BLaER1 (cell line): ENCODE measurements around the gene CHD9.

Experiments used
- H3K27ac ChIP-seq: shearing (Covaris generic); formaldehyde crosslinking; 2 replicates; pipeline ENCODE4 v1.8.1; 2022
- H3K27me3 ChIP-seq: shearing (Covaris generic); formaldehyde crosslinking; 2 replicates; pipeline ENCODE4 v1.8.1; 2022
- H3K36me3 ChIP-seq: shearing (Covaris generic); formaldehyde crosslinking; 2 replicates; pipeline ENCODE4 v1.8.1; 2022
- H3K4me1 ChIP-seq: shearing (Covaris generic); formaldehyde crosslinking; 2 replicates; pipeline ENCODE4 v1.8.1; 2022
- H3K4me2 ChIP-seq: shearing (Covaris generic); formaldehyde crosslinking; 2 replicates; pipeline ENCODE4 v1.8.1; 2022
- H3K4me3 ChIP-seq: shearing (Covaris generic); formaldehyde crosslinking; 2 replicates; pipeline ENCODE4 v1.8.1; 2022
- H3K9ac ChIP-seq: shearing (Covaris generic); formaldehyde crosslinking; 2 replicates; pipeline ENCODE4 v1.8.1; 2022
- H3K9me3 ChIP-seq: shearing (Covaris generic); formaldehyde crosslinking; 2 replicates; pipeline ENCODE4 v1.8.1; 2022
- H4K20me1 ChIP-seq: shearing (Covaris generic); formaldehyde crosslinking; 2 replicates; pipeline ENCODE4 v1.8.1; 2022
- Cebpa-rat ChIP-seq: shearing (Covaris generic); IDR thresholded peaks from 2 replicates; pipeline ENCODE4 v1.8.1; 2022

The CHD9 gene

GRCh38 chr16:53126390-53126789 lies 71.6 kb downstream of the CHD9 start:
- Histone ChIP-seq H4K20me1 (peaks cover 7% of the 10 kb centered on the region; the same call in 1 of the 2 replicates), H3K9me3 (peaks cover 9% of the 10 kb centered on the region), H3K4me2 (no peak overlapping the region), H3K4me1 (peaks cover 26% of the 10 kb centered on the region), H3K4me3 (no peak overlapping the region), H3K27ac (no peak overlapping the region), H3K36me3 (peaks cover 8% of the 10 kb centered on the region; the same call in 1 of the 2 replicates), H3K9ac (no peak overlapping the region), H3K27me3 (no peaks in the 10 kb centered on the region)
- no peak for TF ChIP-seq Cebpa-rat

DNA sequence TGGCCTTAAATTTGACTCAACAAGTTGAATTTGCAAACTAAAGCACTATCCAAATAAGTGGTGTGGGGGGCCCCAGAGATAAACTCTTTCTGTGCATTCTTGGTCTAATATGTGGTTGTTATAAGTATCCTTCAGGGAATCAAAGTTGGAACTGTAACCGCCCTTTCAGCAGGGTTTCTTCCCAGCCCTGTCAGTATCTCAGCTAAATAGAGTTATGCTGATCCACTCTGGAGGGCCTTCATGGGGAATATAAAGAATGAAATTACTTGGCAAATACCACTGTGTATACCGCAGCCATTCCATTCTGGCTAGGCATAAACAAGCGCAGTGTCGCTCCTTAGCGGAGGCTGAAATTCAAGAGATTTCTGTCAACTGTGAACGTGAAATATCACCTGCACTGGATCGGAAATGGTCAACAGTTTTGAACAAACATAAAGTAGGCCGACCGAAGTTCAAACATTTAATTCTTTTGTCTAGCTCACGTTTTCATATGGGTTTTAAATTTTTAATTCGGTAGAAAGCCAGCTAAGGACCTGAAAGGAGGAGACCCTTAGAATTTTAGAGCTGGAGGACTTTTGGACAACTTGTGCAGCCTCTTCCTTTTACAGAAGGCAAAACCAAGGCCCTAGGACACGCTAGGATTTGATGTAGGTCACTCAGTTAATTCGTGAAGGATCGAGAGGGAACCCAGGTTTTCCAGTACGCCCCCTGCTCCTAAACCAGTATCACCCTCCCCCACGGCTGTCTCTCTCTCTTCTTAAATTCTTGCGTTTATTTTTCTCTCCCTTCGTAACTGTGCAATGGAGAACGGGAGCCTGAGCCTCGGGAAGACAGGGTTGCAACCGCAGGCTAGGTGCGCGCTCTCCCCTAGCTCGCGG lies 74.7 kb downstream of the CHD9 start:
- H3K9me3 ChIP-seq = peaks cover 3% of the 10 kb centered on the region; the same call in 1 of the 2 replicates
- H4K20me1 ChIP-seq = peaks cover 33% of the 10 kb centered on the region
- peaks cover 2% of the 10 kb centered on the region; the same call in 1 of the 2 replicates for H3K36me3 ChIP-seq
- H3K4me1 ChIP-seq = peaks cover 33% of the 10 kb centered on the region
- H3K27me3 ChIP-seq = no peaks in the 10 kb centered on the region
- H3K27ac ChIP-seq = peak overlapping the region; percentile 92
- peak overlapping the region; percentile 87 for H3K4me3 ChIP-seq
- no peak for TF ChIP-seq Cebpa-rat
- peak overlapping the region; percentile 88 for H3K9ac ChIP-seq
- peak overlapping the region; percentile 87 for H3K4me2 ChIP-seq

- Histone ChIP-seq H3K27me3 (no peaks in the 10 kb centered on the region), H4K20me1 (peaks cover 41% of the 10 kb centered on the region), H3K9ac (peak overlapping the region; percentile 88), H3K4me1 (peaks cover 33% of the 10 kb centered on the region), H3K9me3 (no peaks in the 10 kb centered on the region), H3K36me3 (no peaks in the 10 kb centered on the region), H3K4me3 (peak overlapping the region; percentile 87), H3K4me2 (peak overlapping the region; percentile 87), H3K27ac (peak overlapping the region; percentile 92)
- no peak for TF ChIP-seq Cebpa-rat
Observed at GRCh38 chr16:53130159-53131049, 75.6 kb downstream of the CHD9 start.

GRCh38 chr16:53131050-53131362 lies 76.2 kb downstream of the CHD9 start:
- peak overlapping the region; percentile 87 for H3K4me3 ChIP-seq
- H3K27me3 ChIP-seq = no peaks in the 10 kb centered on the region
- peak overlapping the region; percentile 88 for H3K9ac ChIP-seq
- H3K36me3 ChIP-seq = no peaks in the 10 kb centered on the region
- no peaks in the 10 kb centered on the region for H3K9me3 ChIP-seq
- H4K20me1 ChIP-seq = peaks cover 42% of the 10 kb centered on the region
- peaks cover 33% of the 10 kb centered on the region for H3K4me1 ChIP-seq
- no peak overlapping the region; the same call in 1 of the 2 replicates for H3K4me2 ChIP-seq
- no peak for TF ChIP-seq Cebpa-rat
- H3K27ac ChIP-seq = peak overlapping the region; percentile 92

- Histone ChIP-seq H3K9me3 (no peaks in the 10 kb centered on the region), H3K27ac (peak overlapping the region; percentile 81)
Observed at GRCh38 chr16:53131363-53132071, 76.7 kb downstream of the CHD9 start.

DNA sequence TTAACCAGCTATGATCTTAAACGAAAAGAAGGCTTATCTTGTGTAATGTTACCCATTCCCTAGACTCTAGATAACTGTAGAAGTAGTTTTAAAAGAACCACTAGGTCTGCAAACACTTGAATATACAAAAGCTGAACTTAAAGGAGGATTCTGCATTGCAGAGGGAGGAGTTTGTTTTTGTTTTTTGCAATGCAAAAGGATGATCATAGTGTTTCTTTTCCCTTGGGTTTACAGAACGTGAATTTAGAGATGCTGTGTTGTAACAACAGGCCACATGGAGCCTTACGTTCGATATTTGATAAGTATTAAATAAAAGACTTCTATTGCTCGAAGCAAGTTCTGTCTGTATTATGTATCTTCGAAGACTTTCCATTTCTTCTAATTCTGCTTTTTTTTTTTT lies 77.6 kb downstream of the CHD9 start:
- no peak overlapping the region for H3K27ac ChIP-seq
- peak overlapping the region; percentile 93 for H3K4me2 ChIP-seq
- no peaks in the 10 kb centered on the region for H3K36me3 ChIP-seq
- peaks cover 42% of the 10 kb centered on the region for H4K20me1 ChIP-seq
- peaks cover 33% of the 10 kb centered on the region for H3K4me1 ChIP-seq
- H3K4me3 ChIP-seq = 0 out of 2 replicates have a peak overlapping the region, but pooled peaks have one; percentile 87
- TF ChIP-seq Cebpa-rat = no peak
- no peaks in the 10 kb centered on the region for H3K27me3 ChIP-seq
- H3K9me3 ChIP-seq = no peaks in the 10 kb centered on the region
- H3K9ac ChIP-seq = no peak overlapping the region

More at GRCh38 chr16:53131363-53132071, 76.7 kb downstream of the CHD9 start:
- peak overlapping the region; percentile 87 for H3K4me3 ChIP-seq
- no peaks in the 10 kb centered on the region for H3K27me3 ChIP-seq
- peaks cover 33% of the 10 kb centered on the region for H3K4me1 ChIP-seq
- H4K20me1 ChIP-seq = peaks cover 42% of the 10 kb centered on the region
- H3K9ac ChIP-seq = peak overlapping the region; percentile 88
- no peak for TF ChIP-seq Cebpa-rat
- H3K4me2 ChIP-seq = peak overlapping the region; percentile 93
- no peaks in the 10 kb centered on the region for H3K36me3 ChIP-seq

- peaks cover 37% of the 10 kb centered on the region for H4K20me1 ChIP-seq
Observed at GRCh38 chr16:53135329-53135728, 80.5 kb downstream of the CHD9 start.

DNA sequence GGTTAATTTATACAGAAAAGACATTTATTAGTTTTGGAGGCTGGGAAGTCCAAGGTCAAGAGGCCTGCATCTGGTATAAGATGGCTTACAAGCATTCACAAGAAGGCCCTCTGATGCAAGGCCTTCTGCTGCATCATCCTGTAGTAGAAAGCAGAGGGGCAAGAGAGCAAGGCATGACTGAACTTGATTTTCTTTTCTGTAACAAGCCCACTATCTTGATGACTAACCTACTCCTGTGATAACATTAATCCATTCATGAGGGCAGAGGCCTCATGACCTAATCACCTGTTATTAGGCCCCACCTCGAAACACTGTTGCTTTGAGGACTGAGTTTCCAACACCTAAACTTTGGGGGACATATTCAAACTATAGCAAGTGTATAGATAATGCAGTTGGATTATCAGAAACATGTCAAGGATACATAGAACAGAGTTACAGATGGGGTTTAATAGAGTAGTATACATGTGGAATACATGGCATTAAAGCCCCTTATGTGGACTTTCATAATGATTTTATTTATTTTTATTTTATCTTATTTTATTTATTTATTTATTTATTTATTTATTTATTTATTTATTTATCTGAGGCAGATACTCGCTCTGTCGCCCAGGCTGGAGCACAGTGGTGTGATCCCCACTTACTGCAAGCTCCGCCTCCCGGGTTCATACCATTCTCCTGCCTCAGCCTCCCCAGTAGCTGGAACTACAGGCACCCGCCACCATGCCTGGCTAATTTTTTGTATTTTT lies 88.2 kb downstream of the CHD9 start:
- Histone ChIP-seq H3K4me2 (no peak overlapping the region), H3K36me3 (peaks cover 9% of the 10 kb centered on the region), H3K27me3 (no peaks in the 10 kb centered on the region), H3K9me3 (peaks cover 5% of the 10 kb centered on the region), H3K27ac (no peak overlapping the region), H3K4me1 (no peaks in the 10 kb centered on the region), H3K9ac (no peak overlapping the region), H3K4me3 (no peak overlapping the region), H4K20me1 (peaks cover 28% of the 10 kb centered on the region; the same call in 1 of the 2 replicates)
- TF ChIP-seq Cebpa-rat = no peak

More at GRCh38 chr16:53135329-53135728, 80.5 kb downstream of the CHD9 start:
- no peak for TF ChIP-seq Cebpa-rat
- no peaks in the 10 kb centered on the region for H3K36me3 ChIP-seq
- H3K27ac ChIP-seq = no peak overlapping the region
- no peak overlapping the region for H3K9ac ChIP-seq
- no peak overlapping the region for H3K4me2 ChIP-seq
- no peaks in the 10 kb centered on the region for H3K9me3 ChIP-seq
- H3K27me3 ChIP-seq = no peaks in the 10 kb centered on the region
- H3K4me1 ChIP-seq = peaks cover 21% of the 10 kb centered on the region
- no peak overlapping the region for H3K4me3 ChIP-seq
